Peyer's patch (tissue), 4 donors: Measurements from ENCODE around the gene LGMN.

Source experiments
- CTCF ChIP-seq, 6 experiments: fragments of 450-650 bp in 4 of 6; fragments of 200-600 bp in 2 of 6; sonication (generic) in 1 of 6; IDR thresholded peaks; one replicate each; pipeline ENCODE4 v1.5.1; 2017 to 2019; ENCODE audit warnings: antibody characterized with exemption in 6 of 6, mild to moderate bottlenecking in 3 of 6, moderate library complexity in 1 of 6
- POLR2A ChIP-seq, 2 donors: fragments of 450-650 bp; IDR thresholded peaks; one replicate each; pipeline ENCODE4 v1.5.1; 2017; ENCODE audit warnings: antibody characterized with exemption in 2 of 2, mild to moderate bottlenecking in 2 of 2, moderate library complexity in 2 of 2

GRCh38 chr14:92665661-92666110 lies 82.7 kb downstream of the LGMN start:
- TF ChIP-seq CTCF (IDR thresholded peaks at IDR 0.05), result no peak
- no peak for TF ChIP-seq POLR2A (IDR thresholded peaks at IDR 0.05)
